IMR-90 (cell line): ENCODE measurements around the gene DNAH8. TPM values are rescaled to one million over a fixed set of nuclear protein-coding genes. Genes with fewer than 3 reads are reported as not detected.

Experiments used
- ATAC-seq: fragments of 200-7000 bp; cut with Tn5 transposase; 2 replicates; pipeline ENCODE4 v1.9.1; 2020; ENCODE audit warnings: low read depth, mild to moderate bottlenecking, moderate library complexity
- BruUV-seq: library from RNA; stranded (reverse); fragments of 400-500 nt; replicated peaks from 2 replicates; lab custom pipeline; 2021; lab: Mats Ljungman, UMichigan
- CTCF ChIA-PET: fragments of 300-600 bp; formaldehyde crosslinking; extraction: SDS; loops from one replicate; lab custom pipeline; 2021; ENCODE audit warnings: antibody characterized with exemption; lab: Yijun Ruan, JAX
- POLR2A ChIA-PET: fragments of 300-600 bp; sonication (Branson Sonifier 250); formaldehyde crosslinking; loops from one replicate; lab custom pipeline; 2022; ENCODE audit warnings: antibody characterized with exemption; ENCODE audit not compliant: unreplicated experiment; lab: Charles Lee
- DNase-seq: peaks from one replicate; pipeline ENCODE4 v3.0.0; 2013
- H2AFZ ChIP-seq: replicated peaks from 2 replicates; pipeline ENCODE3; 2013; ENCODE audit warnings: low read length, mild to moderate bottlenecking; ENCODE audit not compliant: poor library complexity
- H2AK5ac ChIP-seq: 2 replicates; pipeline ENCODE4 v1.6.1; 2013; ENCODE audit warnings: low read depth, low read length, inconsistent platforms
- H2AK9ac ChIP-seq: replicated peaks from 2 replicates; pipeline ENCODE3; 2013; ENCODE audit warnings: mild to moderate bottlenecking, low read depth, low read length, moderate library complexity; ENCODE audit not compliant: poor library complexity
- H2BK120ac ChIP-seq: 2 replicates; pipeline ENCODE4 v1.6.1; 2013; ENCODE audit warnings: low read depth, low read length, inconsistent platforms
- H2BK15ac ChIP-seq: 3 replicates; pipeline ENCODE4 v1.6.1; 2013; ENCODE audit warnings: low read depth, low read length, inconsistent platforms
- H2BK20ac ChIP-seq: 2 replicates; pipeline ENCODE4 v1.6.1; 2013; ENCODE audit warnings: low read depth, mild to moderate bottlenecking, inconsistent platforms, low read length, moderate library complexity
- H2BK5ac ChIP-seq: 2 replicates; pipeline ENCODE4 v1.6.1; 2013; ENCODE audit warnings: mild to moderate bottlenecking, low read depth, low read length, inconsistent platforms; ENCODE audit not compliant: poor library complexity, severe bottlenecking
- H3K14ac ChIP-seq: replicated peaks from 2 replicates; pipeline ENCODE4 v1.6.1; 2013; ENCODE audit warnings: low read depth, low read length, inconsistent platforms
- H3K18ac ChIP-seq: 2 replicates; pipeline ENCODE4 v1.6.1; 2013; ENCODE audit warnings: low read depth, low read length, control low read depth
- H3K23ac ChIP-seq: 2 replicates; pipeline ENCODE4 v1.6.1; 2013; ENCODE audit warnings: low read depth, low read length, inconsistent platforms
- H3K27ac ChIP-seq: 2 replicates; pipeline ENCODE4 v1.5.1; 2013; ENCODE audit warnings: mild to moderate bottlenecking, control low read depth, low read length; ENCODE audit not compliant: insufficient read depth
- H3K27me3 ChIP-seq: 2 replicates; pipeline ENCODE4 v1.6.1; 2013; ENCODE audit warnings: low read length; ENCODE audit not compliant: control insufficient read depth, insufficient read depth
- H3K36me3 ChIP-seq: 2 replicates; pipeline ENCODE4 v1.6.1; 2013; ENCODE audit warnings: low read length, mixed read lengths; ENCODE audit not compliant: control insufficient read depth, insufficient read depth
- H3K4ac ChIP-seq: 2 replicates; pipeline ENCODE4 v1.6.1; 2013; ENCODE audit warnings: low read depth, low read length, inconsistent platforms
- H3K4me1 ChIP-seq: 2 replicates; pipeline ENCODE4 v1.6.1; 2013; ENCODE audit warnings: low read length, mixed read lengths; ENCODE audit not compliant: control insufficient read depth, insufficient read depth
- H3K4me2 ChIP-seq: 2 replicates; pipeline ENCODE4 v1.6.1; 2013; ENCODE audit warnings: low read depth, mild to moderate bottlenecking, control low read depth, low read length, moderate library complexity
- H3K4me3 ChIP-seq: 2 replicates; pipeline ENCODE4 v1.5.1; 2013; ENCODE audit warnings: low read depth, mild to moderate bottlenecking, control low read depth, low read length, moderate library complexity; ENCODE audit not compliant: insufficient read depth
- H3K56ac ChIP-seq: 2 replicates; pipeline ENCODE4 v1.6.1; 2013; ENCODE audit warnings: low read length, inconsistent platforms; ENCODE audit not compliant: insufficient read depth; ENCODE audit errors: extremely low read depth
- H3K79me1 ChIP-seq, 2 experiments: 2 replicates each; pipeline ENCODE4 v1.6.1; 2013; ENCODE audit warnings: low read length in 2 of 2, inconsistent platforms in 1 of 2, low read depth in 1 of 2
- H3K9ac ChIP-seq: 2 replicates; pipeline ENCODE4 v1.6.1; 2013; ENCODE audit warnings: low read depth, low read length, control low read depth
- H3K9me1 ChIP-seq: 2 replicates; pipeline ENCODE4 v1.6.1; 2013; ENCODE audit warnings: low read length, inconsistent platforms; ENCODE audit not compliant: insufficient read depth
- H3K9me3 ChIP-seq: 2 replicates; pipeline ENCODE4 v1.6.1; 2013; ENCODE audit warnings: low read length; ENCODE audit not compliant: control insufficient read depth, insufficient read depth
- H4K20me1 ChIP-seq: 2 replicates; pipeline ENCODE4 v1.6.1; 2013; ENCODE audit warnings: low read length, inconsistent platforms; ENCODE audit not compliant: insufficient read depth
- H4K5ac ChIP-seq: 2 replicates; pipeline ENCODE4 v1.6.1; 2013; ENCODE audit warnings: mild to moderate bottlenecking, low read depth, low read length, control low read depth
- H4K8ac ChIP-seq, 2 experiments: 2 replicates each; pipeline ENCODE4 v1.6.1; 2013; ENCODE audit warnings: low read depth in 2 of 2, low read length in 2 of 2, control low read depth in 1 of 2, inconsistent platforms in 1 of 2
- H4K91ac ChIP-seq: 2 replicates; pipeline ENCODE4 v1.6.1; 2013; ENCODE audit warnings: low read depth, low read length, inconsistent platforms; ENCODE audit not compliant: insufficient read depth
- CEBPB ChIP-seq: IDR thresholded peaks from 2 replicates; pipeline ENCODE4 v1.6.1; 2012; ENCODE audit warnings: low read depth, low read length, improper control_type of control experiment
- CTCF ChIP-seq: conservative IDR thresholded peaks from 2 replicates; pipeline ENCODE4 v1.5.1; 2012; ENCODE audit warnings: mild to moderate bottlenecking, low read depth, low read length, improper control_type of control experiment
- ELK1 ChIP-seq: fragments of 150-350 bp; IDR thresholded peaks from 2 replicates; pipeline ENCODE4 v1.6.1; 2016; ENCODE audit warnings: low read depth, mild to moderate bottlenecking, low read length, moderate library complexity, borderline replicate concordance
- FOS ChIP-seq: fragments of 150-350 bp; IDR thresholded peaks from 2 replicates; pipeline ENCODE4 v1.6.1; 2016; ENCODE audit warnings: low read depth, low read length
- MAFK ChIP-seq: IDR thresholded peaks from 2 replicates; pipeline ENCODE4 v1.6.1; 2012; ENCODE audit warnings: low read depth, low read length, improper control_type of control experiment
- MAZ ChIP-seq: IDR thresholded peaks from 2 replicates; pipeline ENCODE4 v1.6.1; 2012; ENCODE audit warnings: low read depth, mild to moderate bottlenecking, low read length, improper control_type of control experiment, moderate library complexity, borderline replicate concordance
- NFE2L2 ChIP-seq: fragments of 150-350 bp; IDR thresholded peaks from 2 replicates; pipeline ENCODE4 v1.6.1; 2016; ENCODE audit warnings: low read depth, mild to moderate bottlenecking, low read length
- POLR2A ChIP-seq: IDR thresholded peaks from 2 replicates; pipeline ENCODE4 v1.6.1; 2012; ENCODE audit warnings: mild to moderate bottlenecking, low read depth, low read length
- RAD21 ChIP-seq: IDR thresholded peaks from 2 replicates; pipeline ENCODE4 v1.6.1; 2012; ENCODE audit warnings: low read length, improper control_type of control experiment
- RCOR1 ChIP-seq: IDR thresholded peaks from 2 replicates; pipeline ENCODE4 v1.6.1; 2012; ENCODE audit warnings: mild to moderate bottlenecking, low read length, improper control_type of control experiment; ENCODE audit not compliant: insufficient replicate concordance
- RFX5 ChIP-seq: IDR thresholded peaks from 2 replicates; pipeline ENCODE4 v1.8.0; 2012; ENCODE audit warnings: low read depth, mild to moderate bottlenecking, low read length, moderate library complexity
- SMC3 ChIP-seq: fragments of 150-350 bp; IDR thresholded peaks from 2 replicates; pipeline ENCODE4 v1.6.1; 2016; ENCODE audit warnings: low read depth, mild to moderate bottlenecking, antibody characterized with exemption, low read length, moderate library complexity
- USF2 ChIP-seq: fragments of 150-350 bp; IDR thresholded peaks from 2 replicates; pipeline ENCODE4 v1.6.1; 2017; ENCODE audit warnings: mild to moderate bottlenecking, antibody characterized with exemption, low read length, low read depth
- WGBS, 2 experiments: methylation state at CpG; one replicate each; pipeline versions ENCODE4 v1.1.5 to v1.1.7; 2013; ENCODE audit warnings: missing lambda C conversion rate in 2 of 2; ENCODE audit not compliant: insufficient read length in 1 of 2; ENCODE audit errors: extremely low coverage in 2 of 2; 5-methylcytosine and 5-hydroxymethylcytosine counted together
- dilution Hi-C: fragments of 300-500 bp; cut with HindIII; formaldehyde crosslinking; loops from one replicate; pipeline ENCODE4 v1.14.3; 2018; ENCODE audit warnings: low sequenced_read_pairs; ENCODE audit not compliant: unreplicated experiment
- in situ Hi-C: fragments of 300-500 bp; cut with MboI; formaldehyde crosslinking; loops from 3 replicates; pipeline ENCODE4 v1.14.3; 2019; ENCODE audit warnings: low sequenced_read_pairs, inconsistent platforms, mixed read lengths
- intact Hi-C: fragments of 100-400 bp; cut with micrococcal nuclease; formaldehyde crosslinking; loops from 2 replicates; pipeline ENCODE4 v1.10.0; 2022
- polyA plus RNA-seq, 3 experiments: library from polyadenylated mRNA; depleted of rRNA; stranded (reverse); fragments of >200 nt; gene quantifications; 2 replicates each; pipeline ENCODE4 v1.2.3, GENCODE V29; 2012; ENCODE audit warnings: low replicate concordance in 1 of 3
- total RNA-seq: library from RNA; depleted of rRNA; stranded (reverse); fragments of >200 nt; gene quantifications from 2 replicates; pipeline ENCODE4 v1.2.3, GENCODE V29; 2012

DNAH8 gene
- total and polyA plus RNA-seq, 2 of the 4 experiments (the other 2 are of a cell fraction), result not detected

GRCh38 chr6:38906582-38906981 is 191.5 kb downstream of the DNAH8 start:
- Histone ChIP-seq H3K14ac (no peak overlapping the region), H4K8ac (no peak overlapping the region), H3K56ac (no peak overlapping the region), H2BK120ac (no peak overlapping the region), H2BK20ac (no peak overlapping the region), H3K27ac (no peak overlapping the region), H3K27me3 (no peaks in the 10 kb centered on the region), H4K5ac (no peak overlapping the region), H3K4me1 (no peaks in the 10 kb centered on the region), H2AK9ac (no peak overlapping the region), H2AK5ac (no peak overlapping the region), H3K36me3 (no peaks in the 10 kb centered on the region), H4K20me1 (no peaks in the 10 kb centered on the region), H3K9me3 (no peaks in the 10 kb centered on the region), H3K23ac (no peak overlapping the region), H4K91ac (no peak overlapping the region), H3K9ac (no peak overlapping the region), H3K4ac (no peak overlapping the region), H3K4me3 (no peak overlapping the region), H3K79me1 (no peaks in the 10 kb centered on the region), H3K9me1 (no peaks in the 10 kb centered on the region), H3K18ac (no peak overlapping the region), H2BK5ac (no peak overlapping the region), H2AFZ (no peak overlapping the region), H3K4me2 (no peak overlapping the region), H2BK15ac (no peak overlapping the region)
- dilution Hi-C loops, result no loop called here
- in situ Hi-C loops, result no loop called here
- TF ChIP-seq MAZ (no peak), CTCF (no peak), ELK1 (no peak), SMC3 (no peak), NFE2L2 (no peak), USF2 (no peak), FOS (no peak), CEBPB (no peak), RCOR1 (no peak), RAD21 (no peak), POLR2A (no peak), MAFK (no peak), RFX5 (no peak)
- WGBS, 2 experiments, result no CpG with 5 or more reads among the region's 4 CpGs
- ChIA-PET CTCF (no interaction called here), POLR2A (no interaction called here)
- no TSS peak for BruUV-seq
- intact Hi-C loops, result no loop called here
- ATAC-seq (no peak), DNase-seq (no peak)
